Mammary epithelial cell (primary cell): Measurements from ENCODE around the gene CPNE1.

Experiments
- CTCF ChIP-seq, 2 donors: IDR thresholded peaks in 1 of 2; conservative IDR thresholded peaks in 1 of 2; 2 replicates each; pipeline ENCODE4 v1.5.1; 2011 to 2012; ENCODE audit warnings: inconsistent platforms in 2 of 2, low read length in 2 of 2, mild to moderate bottlenecking in 2 of 2, control low read depth in 1 of 2, low read depth in 1 of 2; ENCODE audit not compliant: insufficient read depth in 1 of 2; ENCODE audit errors: extremely low read depth in 1 of 2
- EZH2 ChIP-seq: IDR thresholded peaks from 2 replicates; pipeline ENCODE4 v1.6.1; 2012; ENCODE audit warnings: low read length, inconsistent platforms, borderline replicate concordance

GRCh38 chr20:35652641-35653429, 11.9 kb downstream of the CPNE1 start:
- TF ChIP-seq CTCF (conservative IDR thresholded peaks at IDR 0.05 in 1 of 2, IDR thresholded peaks at IDR 0.05 in 1 of 2; ENCODE audit: extremely low read depth in 1 of 2, insufficient read depth in 1 of 2, low read depth in 1 of 2, low read length in 2 of 2) (no peak), EZH2 (no peak)
